ENCODE results near the gene PIK3CD.
A peak's percentile ranks its signal among the peaks of the same experiment; 100 is the strongest.

PIK3CD gene

GRCh38 chr1:9651565-9652378 is at the start of gene PIK3CD:
TSS of gene PIK3CD (plus strand) at chr1:9651731. CDS start at chr1:9710456, 58,725 bp downstream.
- DNase-seq, result peak; percentile 38

DNA sequence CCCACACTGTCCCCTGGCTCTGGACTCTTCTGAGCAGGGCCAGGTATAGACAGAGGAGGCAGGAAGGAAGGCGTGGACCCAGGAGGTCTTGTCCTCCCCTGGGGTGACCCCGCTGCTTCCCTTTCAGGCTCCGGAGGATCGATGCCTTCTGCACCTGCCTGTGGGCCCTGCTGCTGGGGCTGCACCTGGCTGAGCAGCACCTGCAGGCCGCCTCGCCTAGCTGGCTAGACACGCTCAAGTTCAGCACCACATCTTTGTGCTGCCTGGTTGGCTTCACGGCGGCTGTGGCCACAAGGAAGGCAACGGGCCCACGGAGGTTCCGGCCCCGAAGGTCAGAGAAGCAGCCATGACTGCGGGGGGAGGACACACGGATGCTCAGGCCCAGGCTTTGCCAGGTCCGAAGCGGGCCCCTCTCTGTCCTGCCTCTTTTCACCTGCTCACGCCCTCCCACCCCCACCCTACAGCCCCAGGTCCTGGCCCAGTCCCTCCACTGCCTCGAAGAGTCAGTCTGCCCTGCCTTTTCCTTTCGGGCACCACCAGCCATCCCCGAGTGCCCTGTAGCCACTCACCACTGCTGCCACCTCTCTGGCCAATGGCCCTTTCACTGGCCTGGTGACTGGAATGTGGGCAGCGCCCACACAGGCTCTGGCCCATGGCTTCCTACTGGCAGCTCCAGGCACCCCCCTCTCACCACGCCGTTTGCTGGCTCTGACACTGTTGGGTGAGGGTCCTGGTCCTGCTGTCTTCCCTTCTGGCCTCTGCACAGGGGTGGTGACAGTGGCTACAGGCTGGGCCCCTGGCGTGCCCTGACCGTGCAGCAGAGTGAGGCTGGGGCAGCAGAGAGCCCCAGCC is 49.4 kb upstream of the PIK3CD start:
- no peak for DNase-seq

- DNase-seq, result no peak
Observed at GRCh38 chr1:9602794-9603167, 48.8 kb upstream of the PIK3CD start.

- DNase-seq, result no peak
Observed at GRCh38 chr1:9603307-9603706, 48.2 kb upstream of the PIK3CD start.

DNA sequence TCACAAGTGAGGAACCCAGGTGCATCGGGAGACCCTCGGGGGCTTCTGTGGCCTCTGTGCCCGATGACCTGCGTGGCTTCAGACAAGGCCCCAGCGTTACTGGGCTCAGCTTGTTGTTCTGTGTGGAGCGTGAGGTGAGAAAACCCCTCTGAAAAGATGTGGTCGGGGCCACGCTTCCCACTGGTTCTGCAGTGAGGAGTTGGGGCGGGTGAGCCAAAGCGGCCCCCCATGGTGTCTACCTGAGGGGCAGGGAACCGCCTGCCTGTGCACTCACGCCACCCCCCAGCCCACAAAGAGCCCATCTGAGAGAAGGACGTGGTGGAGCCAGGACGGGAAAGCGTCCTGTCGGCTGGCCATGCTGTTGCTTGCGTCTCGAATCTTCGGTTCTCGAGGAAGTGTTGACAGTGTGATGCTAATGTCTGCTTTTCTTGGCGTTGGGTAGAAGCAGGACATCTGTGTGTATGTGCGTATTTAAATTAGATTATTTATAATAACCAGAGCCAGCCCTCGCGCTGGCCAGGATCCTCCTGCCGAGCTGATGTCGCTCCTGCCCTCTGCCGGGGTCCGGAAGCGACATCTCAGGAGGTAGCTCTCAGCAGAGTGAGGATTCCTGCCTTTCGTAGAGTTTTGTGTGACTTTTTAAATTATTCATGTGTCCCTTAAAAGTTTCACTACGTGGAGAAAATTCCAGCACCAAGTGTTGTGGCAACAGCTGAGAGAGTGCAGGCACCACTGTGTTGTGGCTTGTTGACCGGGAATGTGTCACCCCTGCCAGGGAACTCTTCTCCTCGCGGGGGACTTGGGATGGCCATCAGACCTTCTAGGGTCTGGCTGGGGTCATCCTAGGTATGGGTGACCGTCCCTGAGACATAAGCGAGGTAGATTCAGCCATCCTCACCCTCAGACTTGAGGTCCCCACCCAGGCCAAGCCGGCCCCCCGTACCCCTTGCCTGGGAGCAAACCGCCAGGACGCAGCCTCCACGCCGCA is 47.5 kb upstream of the PIK3CD start:
- DNase-seq, result no peak

GRCh38 chr1:9604836-9605235 is 46.7 kb upstream of the PIK3CD start:
- DNase-seq, result no peak

GRCh38 chr1:9605946-9606455 is 45.5 kb upstream of the PIK3CD start:
- DNase-seq, result no peak

GRCh38 chr1:9606458-9606857 is 45.1 kb upstream of the PIK3CD start:
- no peak for DNase-seq

DNA sequence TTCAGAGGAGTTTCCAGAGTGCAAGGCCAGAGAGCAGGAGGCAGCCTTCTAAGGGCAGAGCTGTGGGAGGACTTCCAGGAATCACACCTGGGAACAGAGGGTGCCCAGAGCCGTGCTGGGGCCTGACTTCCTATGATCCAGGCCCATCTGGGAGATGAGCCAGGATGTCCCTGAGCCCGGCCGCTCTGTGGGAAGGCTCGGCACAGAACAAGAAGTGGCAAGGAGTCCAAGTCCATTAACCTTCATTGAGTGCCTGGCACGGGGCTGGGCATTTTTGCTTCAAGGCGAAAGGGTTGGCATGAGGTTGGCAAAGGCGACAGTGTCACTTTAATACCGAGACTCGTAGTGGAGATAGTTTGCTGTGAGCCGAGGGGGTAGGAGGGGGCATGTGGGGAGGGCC is 44.6 kb upstream of the PIK3CD start:
- no peak for DNase-seq

DNA sequence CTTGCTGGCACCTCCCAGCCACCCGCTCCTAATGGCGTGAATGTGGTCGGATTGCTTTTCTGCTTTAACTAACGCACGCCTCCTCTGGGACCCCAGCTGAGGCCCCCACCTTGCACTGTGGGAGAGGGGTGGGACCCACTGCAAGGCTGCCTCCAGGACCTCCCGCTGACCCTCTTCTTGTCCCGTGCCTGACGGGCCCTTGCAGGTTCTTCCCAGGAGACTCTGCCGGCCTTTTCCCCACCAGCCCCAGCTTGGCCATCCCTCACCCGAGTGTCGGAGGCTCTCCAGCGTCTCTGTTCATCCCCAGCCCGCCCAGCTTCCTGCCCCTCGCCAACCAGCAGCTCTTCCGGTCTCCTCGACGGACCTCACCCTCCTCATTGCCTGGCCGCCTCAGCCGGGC is 44.2 kb upstream of the PIK3CD start:
- DNase-seq, result no peak

GRCh38 chr1:9609998-9610397 is 41.5 kb upstream of the PIK3CD start:
- no peak for DNase-seq

DNA sequence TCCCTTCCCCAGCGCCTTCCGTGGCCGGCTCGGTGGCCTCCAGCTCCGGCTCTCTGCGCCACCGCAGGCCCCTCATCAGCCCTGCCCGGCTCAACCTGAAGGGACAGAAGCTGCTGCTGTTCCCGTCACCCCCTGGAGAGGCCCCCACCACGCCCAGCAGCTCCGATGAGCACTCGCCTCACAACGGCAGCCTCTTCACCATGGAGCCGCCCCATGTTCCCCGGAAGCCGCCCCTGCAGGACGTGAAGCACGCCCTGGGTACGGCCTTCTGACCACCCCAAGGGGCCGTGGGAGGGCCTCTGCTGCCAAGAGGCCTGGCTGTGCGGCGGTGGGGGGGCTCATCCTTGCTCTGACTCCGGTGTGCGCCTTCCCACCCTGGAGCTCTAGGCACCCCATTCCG is 41.0 kb upstream of the PIK3CD start:
- no peak for DNase-seq

- DNase-seq, result no peak
Observed at GRCh38 chr1:9611716-9612115, 39.8 kb upstream of the PIK3CD start.

DNA sequence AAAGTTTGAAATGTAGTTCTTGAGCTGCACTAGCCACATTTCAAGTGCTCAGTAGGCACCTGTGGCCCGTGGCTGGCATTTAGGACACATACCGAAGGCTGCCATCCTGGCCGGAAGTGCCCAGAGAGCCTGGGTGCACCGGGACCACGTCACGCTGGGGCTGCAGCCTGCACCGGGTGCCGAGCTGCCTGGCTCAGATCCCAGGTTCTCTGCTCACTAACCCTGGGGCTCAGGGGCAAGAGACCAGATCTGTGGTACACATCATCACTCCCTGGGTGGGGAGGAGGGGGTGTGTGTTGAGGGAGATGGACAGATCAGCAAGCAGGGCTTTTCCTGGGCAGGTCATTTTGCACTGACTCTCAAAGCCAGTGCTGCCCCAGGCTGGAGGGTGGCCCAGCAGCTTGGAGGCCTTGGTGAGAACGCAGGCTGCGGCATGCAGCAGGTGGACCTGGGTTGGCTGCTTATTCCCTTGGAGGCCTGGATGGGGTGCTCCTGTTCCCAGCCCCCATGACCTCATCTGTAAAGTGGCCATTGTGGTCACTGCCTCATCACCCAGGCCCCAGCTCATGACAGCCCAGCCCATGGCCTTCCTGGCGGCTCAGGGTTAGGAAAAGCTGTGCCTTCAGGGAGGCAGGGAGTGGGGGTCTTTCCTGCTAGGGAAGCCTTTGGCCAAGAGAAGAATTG is 39.2 kb upstream of the PIK3CD start:
- no peak for DNase-seq

DNA sequence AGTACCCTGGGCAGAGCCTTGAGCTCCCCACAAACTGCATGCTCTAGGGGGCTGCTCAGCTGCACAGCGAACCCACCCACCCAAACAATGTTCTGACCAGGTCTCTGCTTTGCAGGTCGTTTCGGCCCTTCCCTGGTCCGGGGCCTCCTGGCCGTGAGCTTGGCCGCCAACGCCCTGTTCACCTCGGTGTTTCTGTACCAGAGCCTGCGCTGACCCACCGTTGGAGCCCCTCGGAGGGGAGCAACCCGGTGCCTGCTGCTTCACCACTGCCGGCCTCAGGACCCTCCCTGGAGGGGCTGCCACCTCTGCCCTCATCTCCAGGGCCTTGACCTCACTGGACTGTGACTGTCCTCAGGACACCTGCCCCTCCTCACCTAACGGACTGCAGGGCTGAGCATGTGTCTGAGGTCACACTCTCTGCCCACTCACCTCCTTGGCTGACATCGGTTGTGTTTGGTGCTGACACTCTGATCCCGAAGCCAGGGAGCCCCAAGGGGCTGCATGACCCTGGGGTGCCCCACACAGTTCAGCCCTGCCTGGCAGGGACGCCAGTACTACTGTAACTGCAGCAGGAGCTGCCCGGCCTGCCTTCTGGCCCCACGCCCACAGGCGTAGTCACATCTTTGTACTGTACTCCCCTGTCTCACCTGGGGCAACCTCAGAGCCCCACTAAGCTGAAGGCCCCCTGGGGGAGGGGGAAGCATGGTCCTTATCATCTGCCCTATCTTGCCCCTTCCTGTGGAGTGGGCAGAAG is 38.5 kb upstream of the PIK3CD start:
- no peak for DNase-seq

DNA sequence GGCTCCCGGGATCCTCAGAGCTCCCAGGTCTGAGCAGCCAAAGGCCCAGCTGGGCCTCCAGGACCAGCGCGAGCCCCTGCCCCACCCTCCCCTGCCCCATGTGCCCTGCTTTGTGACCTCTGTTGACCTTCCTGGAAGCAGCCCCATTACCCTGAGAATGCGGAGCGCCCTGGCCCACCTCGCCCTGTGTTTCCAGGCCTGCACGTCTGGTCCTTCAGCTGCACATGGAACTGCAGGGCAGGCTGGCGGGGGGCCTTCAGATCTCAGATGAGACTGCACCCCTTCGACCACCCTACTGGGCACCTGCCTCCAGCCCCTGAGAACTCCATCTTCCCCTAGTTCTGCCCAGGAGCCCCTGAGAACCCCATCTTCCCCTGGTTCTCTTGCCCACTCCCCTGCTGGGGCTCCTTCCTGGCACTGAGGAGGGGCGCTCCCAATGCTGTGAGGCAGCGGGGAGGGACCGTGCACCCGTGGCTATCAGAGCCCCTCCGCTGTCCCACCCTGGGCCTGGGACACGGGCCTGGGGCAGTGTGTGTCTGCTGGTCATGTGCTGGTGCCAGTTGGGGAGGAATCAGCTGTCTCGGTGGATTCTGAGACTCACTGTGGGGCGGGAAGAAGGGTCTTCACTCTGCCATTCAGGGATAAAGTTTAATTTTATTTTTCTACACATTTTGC is 37.8 kb upstream of the PIK3CD start:
- no peak for DNase-seq

DNA sequence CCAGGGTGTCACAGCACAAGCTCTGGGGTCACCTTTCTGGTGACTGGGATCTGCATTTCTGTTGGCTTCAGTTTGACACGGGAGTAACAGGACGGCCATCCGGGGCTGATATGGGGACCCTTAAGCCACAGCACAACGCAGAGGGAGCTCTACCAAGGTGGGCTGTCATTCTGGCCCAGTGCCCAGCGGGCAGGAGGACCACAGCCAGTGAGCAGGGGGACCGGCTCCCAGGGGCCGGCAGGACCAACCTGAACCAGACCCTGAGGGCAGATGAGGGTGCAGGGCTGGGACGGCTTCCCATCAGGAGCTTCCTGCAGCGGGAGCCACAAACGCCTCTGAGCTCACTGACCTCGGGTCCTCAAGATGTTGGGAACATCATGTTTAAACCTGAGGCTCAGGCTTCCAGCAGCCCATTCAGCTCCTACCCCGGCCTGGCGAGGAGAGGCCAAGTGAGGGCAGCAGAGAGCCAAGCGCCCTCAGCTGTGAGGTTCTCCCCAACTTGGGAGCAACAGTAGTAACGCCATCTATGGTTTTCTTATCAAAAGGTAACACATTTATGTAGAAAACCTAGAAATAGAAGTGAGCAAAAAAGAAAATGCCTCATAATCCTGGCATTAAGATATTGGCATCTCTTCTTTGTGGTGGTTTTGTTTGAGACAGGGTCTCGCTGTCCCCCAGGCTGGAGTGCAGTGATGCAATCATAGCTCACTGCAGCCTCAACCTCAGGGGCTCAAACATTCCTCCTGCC is 36.0 kb upstream of the PIK3CD start:
- DNase-seq, result peak; percentile 56

GRCh38 chr1:9618909-9619679 is 32.4 kb upstream of the PIK3CD start:
- no peak for DNase-seq

GRCh38 chr1:9621032-9621431 is 30.5 kb upstream of the PIK3CD start:
- DNase-seq, result no peak
